BE2C (cell line): ENCODE results near the gene GBX2.

Source experiments
- DNase-seq: peaks from one replicate; pipeline ENCODE4 v3.0.0-alpha.2; 2020
- H3K27me3 ChIP-seq: fragments of 250-450 bp; sonication (Bioruptor Pico); 2 replicates; pipeline ENCODE4 v1.5.1; 2020; ENCODE audit warnings: mild to moderate bottlenecking
- H3K36me3 ChIP-seq: fragments of 250-450 bp; sonication (Bioruptor Pico); 2 replicates; pipeline ENCODE4 v1.5.1; 2020; ENCODE audit warnings: mild to moderate bottlenecking
- H3K4me1 ChIP-seq: fragments of 250-450 bp; sonication (Bioruptor Pico); 2 replicates; pipeline ENCODE4 v1.5.1; 2020
- H3K4me3 ChIP-seq: 2 replicates; pipeline ENCODE4 v1.5.1; 2011; ENCODE audit warnings: low read depth, low read length
- H3K9me3 ChIP-seq: fragments of 250-450 bp; sonication (Bioruptor Pico); 2 replicates; pipeline ENCODE4 v1.5.1; 2020
- TF ChIP-seq, protein P1 (sequence below): IDR thresholded peaks from 2 replicates; pipeline ENCODE4 v1.5.1; 2012; ENCODE audit warnings: mild to moderate bottlenecking, low read depth, low read length

GBX2 gene

DNA sequence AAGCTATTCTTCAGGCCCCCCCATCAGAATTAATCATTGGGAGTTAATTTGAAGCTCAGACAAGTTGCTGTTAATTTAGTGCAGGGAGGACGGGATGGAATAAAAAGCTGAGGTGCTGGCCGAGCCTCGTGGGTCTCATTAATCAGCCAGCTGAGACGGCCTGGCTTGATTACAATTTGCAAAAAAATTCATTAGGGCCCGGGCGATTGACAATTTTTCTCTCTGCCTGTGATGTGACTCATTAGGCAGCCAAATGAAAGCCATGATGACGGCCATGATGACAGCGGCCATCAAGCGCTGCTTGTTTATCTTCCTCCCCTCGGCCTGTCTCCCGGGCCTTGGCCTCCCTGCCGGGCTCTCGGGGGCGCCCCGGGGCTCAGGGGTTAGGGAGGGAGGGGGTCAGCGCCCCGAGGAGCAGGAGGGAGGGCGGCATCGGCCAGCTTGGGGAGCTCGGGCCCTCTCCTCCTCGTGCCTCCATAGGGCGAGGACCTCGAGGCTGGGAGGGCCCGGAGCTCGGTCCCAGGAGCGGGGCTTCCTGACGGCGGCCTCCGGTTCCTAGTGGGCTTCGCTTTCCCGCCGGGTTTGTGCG is 5.2 kb downstream of the GBX2 start:
- Histone ChIP-seq H3K4me3 (no peak overlapping the region), H3K27me3 (peaks cover 64% of the 10 kb centered on the region), H3K36me3 (no peaks in the 10 kb centered on the region), H3K4me1 (no peaks in the 10 kb centered on the region; the same call in 1 of the 2 replicates), H3K9me3 (no peaks in the 10 kb centered on the region)
- DNase-seq: no peak
- TF ChIP-seq, protein P1, sequence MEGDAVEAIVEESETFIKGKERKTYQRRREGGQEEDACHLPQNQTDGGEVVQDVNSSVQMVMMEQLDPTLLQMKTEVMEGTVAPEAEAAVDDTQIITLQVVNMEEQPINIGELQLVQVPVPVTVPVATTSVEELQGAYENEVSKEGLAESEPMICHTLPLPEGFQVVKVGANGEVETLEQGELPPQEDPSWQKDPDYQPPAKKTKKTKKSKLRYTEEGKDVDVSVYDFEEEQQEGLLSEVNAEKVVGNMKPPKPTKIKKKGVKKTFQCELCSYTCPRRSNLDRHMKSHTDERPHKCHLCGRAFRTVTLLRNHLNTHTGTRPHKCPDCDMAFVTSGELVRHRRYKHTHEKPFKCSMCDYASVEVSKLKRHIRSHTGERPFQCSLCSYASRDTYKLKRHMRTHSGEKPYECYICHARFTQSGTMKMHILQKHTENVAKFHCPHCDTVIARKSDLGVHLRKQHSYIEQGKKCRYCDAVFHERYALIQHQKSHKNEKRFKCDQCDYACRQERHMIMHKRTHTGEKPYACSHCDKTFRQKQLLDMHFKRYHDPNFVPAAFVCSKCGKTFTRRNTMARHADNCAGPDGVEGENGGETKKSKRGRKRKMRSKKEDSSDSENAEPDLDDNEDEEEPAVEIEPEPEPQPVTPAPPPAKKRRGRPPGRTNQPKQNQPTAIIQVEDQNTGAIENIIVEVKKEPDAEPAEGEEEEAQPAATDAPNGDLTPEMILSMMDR: no peak

DNA sequence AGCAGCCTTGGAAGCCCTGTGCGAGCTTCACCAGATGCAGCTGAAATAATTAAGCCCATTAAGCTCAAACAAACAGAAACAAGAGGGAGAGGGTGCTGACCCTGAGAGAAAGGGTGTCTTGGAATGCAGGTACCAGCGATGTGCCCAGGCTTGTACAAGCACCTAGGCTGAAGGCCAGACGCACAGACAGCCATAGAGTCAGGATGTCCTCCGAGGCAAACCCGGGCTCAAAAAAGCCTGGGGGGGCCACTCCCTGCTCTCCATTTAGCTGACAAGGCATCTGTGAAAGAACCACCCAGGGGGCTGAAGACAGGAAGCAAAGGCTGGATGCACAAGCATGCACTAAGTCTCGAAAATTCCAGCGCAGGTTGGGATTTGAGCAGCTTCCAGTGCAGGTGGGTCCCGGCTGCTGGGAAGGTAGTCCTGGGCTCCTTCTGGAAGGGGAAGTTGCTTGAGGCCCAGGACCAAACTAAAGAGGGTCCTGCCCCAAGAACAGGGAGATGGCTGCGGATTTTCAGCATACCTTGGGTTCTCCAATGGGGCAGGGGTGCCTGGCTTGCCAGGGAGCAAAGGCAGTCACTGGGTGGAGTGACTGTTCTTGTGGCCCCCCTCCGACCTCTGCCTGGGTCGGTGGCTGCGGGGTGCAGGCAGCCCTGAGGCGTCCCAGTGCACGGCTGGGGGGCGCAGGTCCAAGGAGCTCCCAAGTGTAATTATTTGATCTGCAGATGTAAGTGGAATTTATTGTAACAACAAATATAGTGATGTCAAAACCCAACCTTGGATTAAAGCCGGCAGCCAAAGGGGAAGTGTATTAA is 5.9 kb downstream of the GBX2 start:
- no peaks in the 10 kb centered on the region; the same call in 1 of the 2 replicates for H3K4me1 ChIP-seq
- no peak for DNase-seq
- TF ChIP-seq, protein P1: no peak
- peaks cover 61% of the 10 kb centered on the region for H3K27me3 ChIP-seq
- H3K4me3 ChIP-seq: no peak overlapping the region
- H3K9me3 ChIP-seq: no peaks in the 10 kb centered on the region
- H3K36me3 ChIP-seq: no peaks in the 10 kb centered on the region

DNA sequence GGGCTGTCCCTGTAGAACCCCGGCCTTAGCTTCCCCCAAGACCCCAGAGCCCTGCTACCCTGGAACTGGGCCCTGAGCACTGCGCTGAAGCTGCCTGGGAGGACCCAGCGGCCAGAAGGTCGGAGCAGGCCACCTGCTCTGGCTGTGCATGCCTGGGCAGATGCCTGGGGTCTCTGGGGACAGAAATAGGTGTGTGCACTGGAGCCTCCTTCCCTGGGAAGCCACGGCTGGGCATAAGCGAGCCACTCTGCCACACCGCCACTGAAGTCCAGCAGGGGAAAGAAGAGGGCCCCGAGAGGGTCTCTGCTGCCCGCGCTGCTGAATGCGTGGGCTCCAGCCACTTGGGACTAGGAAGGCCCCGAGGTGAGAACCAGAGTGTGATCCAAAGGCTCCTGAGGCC is 6.7 kb downstream of the GBX2 start:
- Histone ChIP-seq H3K27me3 (peaks cover 55% of the 10 kb centered on the region), H3K4me1 (no peaks in the 10 kb centered on the region; the same call in 1 of the 2 replicates), H3K36me3 (no peaks in the 10 kb centered on the region), H3K4me3 (no peak overlapping the region), H3K9me3 (no peaks in the 10 kb centered on the region)
- DNase-seq: no peak
- TF ChIP-seq, protein P1: no peak

DNA sequence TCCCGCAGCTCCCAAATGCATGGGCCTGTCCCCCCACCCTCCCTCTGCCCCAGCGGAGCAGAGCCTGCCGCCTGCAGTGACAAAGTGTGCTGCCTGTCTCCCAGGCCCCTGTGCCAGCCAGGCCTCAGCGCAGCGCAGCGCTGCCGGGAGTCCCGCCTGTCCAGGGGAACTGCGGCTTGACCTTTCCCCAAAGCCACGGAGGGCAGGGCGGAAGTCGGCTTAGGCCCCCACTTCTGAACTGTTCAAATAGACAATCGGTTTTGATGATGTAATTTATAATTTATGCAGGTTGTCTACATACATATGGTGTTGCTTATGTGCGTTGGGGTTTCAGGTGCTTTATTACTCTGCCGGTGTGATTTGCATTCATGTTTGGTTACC is 7.1 kb downstream of the GBX2 start:
- Histone ChIP-seq H3K4me1 (no peaks in the 10 kb centered on the region; the same call in 1 of the 2 replicates), H3K27me3 (peaks cover 50% of the 10 kb centered on the region), H3K36me3 (no peaks in the 10 kb centered on the region), H3K9me3 (no peaks in the 10 kb centered on the region), H3K4me3 (no peak overlapping the region)
- TF ChIP-seq, protein P1: no peak
- no peak for DNase-seq

DNA sequence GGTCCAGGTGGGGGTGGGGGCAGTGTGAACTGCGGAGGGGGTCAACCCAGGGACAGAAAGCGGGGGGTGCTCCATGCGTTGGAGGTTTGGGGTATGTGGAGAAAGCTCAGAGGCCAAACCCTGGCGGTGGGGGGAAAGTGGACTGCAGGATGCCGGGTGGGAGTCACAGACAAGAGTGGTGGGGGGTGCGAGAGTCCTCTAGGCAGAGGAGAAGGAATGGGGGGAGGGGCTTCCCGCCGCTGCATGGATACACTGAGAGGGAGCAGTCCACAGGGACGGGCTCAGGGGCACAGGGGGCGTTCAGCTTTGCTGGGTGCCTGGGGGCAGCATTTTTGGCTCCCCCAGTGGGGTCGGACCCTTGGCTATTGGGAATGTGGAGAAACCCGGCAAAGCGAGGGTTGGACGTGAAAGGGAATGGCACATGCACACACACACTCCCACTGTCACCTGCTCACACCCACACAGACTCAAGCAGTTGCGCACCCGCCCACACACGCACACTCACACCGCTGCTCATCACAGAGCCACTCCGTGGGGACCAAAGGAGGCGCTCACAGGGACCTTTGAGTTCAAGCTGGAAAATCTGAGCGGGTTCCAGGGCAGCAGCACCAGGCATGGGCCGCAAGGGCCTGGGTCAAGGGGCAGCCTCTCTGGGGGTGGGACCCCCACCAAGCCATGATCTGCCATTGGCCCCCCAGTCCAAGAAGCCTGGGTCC is 7.7 kb downstream of the GBX2 start:
- DNase-seq: no peak
- Histone ChIP-seq H3K4me3 (no peak overlapping the region), H3K27me3 (peaks cover 45% of the 10 kb centered on the region)

More for the DNA sequence above, 7.7 kb downstream of the GBX2 start:
- H3K36me3 ChIP-seq: no peaks in the 10 kb centered on the region
- H3K4me1 ChIP-seq: no peaks in the 10 kb centered on the region; the same call in 1 of the 2 replicates
- TF ChIP-seq, protein P1: no peak
- no peaks in the 10 kb centered on the region for H3K9me3 ChIP-seq
